ENCODE results near the gene CCND3. TPM values are rescaled to one million over a fixed set of nuclear protein-coding genes. Genes with fewer than 3 reads are reported as not detected.

The CCND3 gene
- total RNA-seq, 1 donor from 2014 or later: 182 TPM

GRCh38 chr6:41939176-41939847, 2.3 kb downstream of the CCND3 start:
- intact Hi-C loops (cut with DNase I): loop anchor here (10.0 kb wide), 1 partner anchor 105 kb away; no protein-coding TSS in a partner anchor
- Histone ChIP-seq H3K9me3 (no peaks in the 10 kb centered on the region), H3K27ac (peak overlapping the region; percentile 84), H3K36me3 (peaks cover 28% of the 10 kb centered on the region), H3K4me3 (peak overlapping the region; percentile 77), H3K4me1 (peaks cover 76% of the 10 kb centered on the region), H3K27me3 (ENCODE audit: low read depth) (no peaks in the 10 kb centered on the region)
- TF ChIP-seq, protein P1, sequence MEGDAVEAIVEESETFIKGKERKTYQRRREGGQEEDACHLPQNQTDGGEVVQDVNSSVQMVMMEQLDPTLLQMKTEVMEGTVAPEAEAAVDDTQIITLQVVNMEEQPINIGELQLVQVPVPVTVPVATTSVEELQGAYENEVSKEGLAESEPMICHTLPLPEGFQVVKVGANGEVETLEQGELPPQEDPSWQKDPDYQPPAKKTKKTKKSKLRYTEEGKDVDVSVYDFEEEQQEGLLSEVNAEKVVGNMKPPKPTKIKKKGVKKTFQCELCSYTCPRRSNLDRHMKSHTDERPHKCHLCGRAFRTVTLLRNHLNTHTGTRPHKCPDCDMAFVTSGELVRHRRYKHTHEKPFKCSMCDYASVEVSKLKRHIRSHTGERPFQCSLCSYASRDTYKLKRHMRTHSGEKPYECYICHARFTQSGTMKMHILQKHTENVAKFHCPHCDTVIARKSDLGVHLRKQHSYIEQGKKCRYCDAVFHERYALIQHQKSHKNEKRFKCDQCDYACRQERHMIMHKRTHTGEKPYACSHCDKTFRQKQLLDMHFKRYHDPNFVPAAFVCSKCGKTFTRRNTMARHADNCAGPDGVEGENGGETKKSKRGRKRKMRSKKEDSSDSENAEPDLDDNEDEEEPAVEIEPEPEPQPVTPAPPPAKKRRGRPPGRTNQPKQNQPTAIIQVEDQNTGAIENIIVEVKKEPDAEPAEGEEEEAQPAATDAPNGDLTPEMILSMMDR (IDR thresholded peaks at IDR 0.05): no peak
- peak; percentile 3 to 17 for ATAC-seq
- DNase-seq: peak; percentile 80

DNA sequence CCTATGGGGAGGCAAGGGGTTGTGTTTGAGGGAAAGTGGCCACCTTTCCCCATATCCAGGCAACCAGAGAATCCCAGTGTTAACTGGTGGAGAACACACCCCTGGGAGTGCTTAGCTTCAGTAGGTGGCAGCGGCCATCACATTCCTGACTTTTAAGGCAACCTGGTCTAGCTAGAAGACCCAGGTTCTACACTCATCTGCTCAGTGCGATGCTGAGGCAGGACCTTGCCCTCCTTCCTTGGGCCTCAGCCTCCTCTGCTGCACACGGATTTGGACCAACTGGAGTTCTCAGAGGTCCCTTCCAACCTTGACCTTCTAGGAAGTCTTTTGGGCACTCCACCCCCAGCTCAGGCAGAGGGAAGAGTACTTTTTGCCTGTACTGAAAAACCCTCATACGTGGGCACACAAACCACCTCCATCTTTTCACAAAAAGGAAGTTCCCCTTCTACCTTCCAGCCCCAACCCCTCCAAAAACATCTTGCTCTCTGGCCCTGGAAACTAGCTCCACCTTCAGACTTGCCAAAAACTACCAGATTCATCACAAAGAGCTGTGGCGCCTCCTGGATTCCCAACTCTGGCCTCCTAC, 2.9 kb downstream of the CCND3 start:
- TF ChIP-seq, protein P1 (IDR thresholded peaks at IDR 0.05): no peak
- peaks cover 76% of the 10 kb centered on the region for H3K4me1 ChIP-seq
- peak overlapping the region; percentile 77 for H3K4me3 ChIP-seq
- H3K9me3 ChIP-seq: no peaks in the 10 kb centered on the region
- intact Hi-C loops (cut with DNase I): loop anchor here (10.0 kb wide), 1 partner anchor 106 kb away; no protein-coding TSS in a partner anchor
- no peaks in the 10 kb centered on the region for H3K27me3 ChIP-seq (ENCODE audit: low read depth)
- no peak for ATAC-seq
- peak overlapping the region; percentile 84 for H3K27ac ChIP-seq
- DNase-seq: no peak
- peaks cover 34% of the 10 kb centered on the region for H3K36me3 ChIP-seq

- Histone ChIP-seq H3K27ac (peak overlapping the region; percentile 84), H3K36me3 (peaks cover 40% of the 10 kb centered on the region), H3K9me3 (no peaks in the 10 kb centered on the region), H3K4me3 (peak overlapping the region; percentile 77), H3K4me1 (peaks cover 76% of the 10 kb centered on the region), H3K27me3 (ENCODE audit: low read depth) (no peaks in the 10 kb centered on the region)
- TF ChIP-seq, protein P1 (IDR thresholded peaks at IDR 0.05): no peak
- intact Hi-C loops (cut with DNase I): loop anchor here (10.0 kb wide), 1 partner anchor 107 kb away; no protein-coding TSS in a partner anchor
- DNase-seq: no peak
- ATAC-seq: no peak
Measured at GRCh38 chr6:41937861-41938574, 3.6 kb downstream of the CCND3 start.

- TF ChIP-seq, protein P1 (IDR thresholded peaks at IDR 0.05): no peak
- intact Hi-C loops (cut with DNase I): loop anchor here (10.0 kb wide), 1 partner anchor 107 kb away; no protein-coding TSS in a partner anchor
- H3K36me3 ChIP-seq: peaks cover 46% of the 10 kb centered on the region
- DNase-seq (no peak), ATAC-seq (no peak)
- peak overlapping the region; percentile 84 for H3K27ac ChIP-seq
- no peaks in the 10 kb centered on the region for H3K9me3 ChIP-seq
- H3K4me3 ChIP-seq: no peak overlapping the region
- no peaks in the 10 kb centered on the region for H3K27me3 ChIP-seq (ENCODE audit: low read depth)
- peaks cover 70% of the 10 kb centered on the region for H3K4me1 ChIP-seq
Measured at GRCh38 chr6:41937472-41937860, 4.1 kb downstream of the CCND3 start.

DNA sequence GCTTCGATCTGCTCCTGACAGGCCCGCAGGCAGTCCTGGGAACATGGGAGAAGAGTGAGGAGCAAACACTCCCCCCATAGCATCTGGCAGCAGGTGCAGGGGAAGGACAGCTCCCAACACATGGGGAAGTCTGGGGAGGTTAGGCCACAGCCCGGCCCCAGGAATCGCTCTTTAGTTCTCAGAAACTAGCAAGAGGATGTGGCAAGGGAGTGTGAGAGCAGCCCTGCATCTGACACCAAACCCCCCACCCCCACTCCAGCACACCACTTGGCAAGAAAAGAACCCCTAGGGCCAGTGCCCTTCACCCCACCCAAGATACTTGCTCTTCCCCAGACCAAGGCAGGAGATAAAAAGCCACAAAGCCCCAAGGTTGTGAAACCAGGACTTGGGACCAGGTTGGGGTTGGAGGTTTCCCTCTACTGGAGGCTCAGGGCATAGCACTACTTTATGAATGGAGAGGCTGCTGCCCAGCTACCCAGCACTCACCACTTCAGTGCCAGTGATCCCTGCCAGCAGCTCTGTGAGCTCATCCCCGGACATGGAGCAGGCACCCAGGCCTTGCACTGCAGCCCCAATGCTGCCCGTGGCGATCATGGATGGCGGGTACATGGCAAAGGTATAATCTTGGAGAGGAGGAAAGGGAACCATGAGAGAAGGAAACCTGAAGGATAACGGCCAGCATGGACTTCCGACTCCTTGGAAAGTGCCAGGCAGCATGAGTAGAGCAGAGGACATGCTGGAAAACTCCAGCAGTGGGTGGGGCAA, 5.4 kb downstream of the CCND3 start:
- DNase-seq (peak; percentile 81), ATAC-seq (peak; percentile 75 to 83)
- Histone ChIP-seq H3K27me3 (ENCODE audit: low read depth) (no peaks in the 10 kb centered on the region), H3K27ac (peak overlapping the region; percentile 84), H3K36me3 (peaks cover 58% of the 10 kb centered on the region), H3K9me3 (no peaks in the 10 kb centered on the region), H3K4me3 (peak overlapping the region; percentile 12), H3K4me1 (peaks cover 64% of the 10 kb centered on the region)
- TF ChIP-seq, protein P1 (IDR thresholded peaks at IDR 0.05): peak; percentile 81
- intact Hi-C loops (cut with DNase I): loop anchor here (10.0 kb wide), 1 partner anchor 109 kb away; no protein-coding TSS in a partner anchor

Data from lower lobe of right lung (tissue), 2 donors.